HepG2 (cell line): Measurements from ENCODE around the gene CCDC83. TPM values are rescaled to one million over a fixed set of nuclear protein-coding genes. Genes with fewer than 3 reads are reported as not detected.
A peak's percentile ranks its signal among the peaks of the same experiment; 100 is the strongest.

Experiments used
- ATF3 ChIP-seq: sonication (generic); formaldehyde crosslinking; IDR thresholded peaks from 2 replicates; pipeline ENCODE4 v1.4.0; 2020; ENCODE audit warnings: missing genetic modification reagents
- CAMTA2 ChIP-seq: sonication (generic); formaldehyde crosslinking; IDR thresholded peaks from 2 replicates; pipeline ENCODE4 v1.4.0; 2020; ENCODE audit warnings: mild to moderate bottlenecking, missing genetic modification reagents, borderline replicate concordance
- FOXC1 ChIP-seq: sonication (generic); formaldehyde crosslinking; IDR thresholded peaks from 2 replicates; pipeline ENCODE4 v1.8.0; 2022; ENCODE audit warnings: mild to moderate bottlenecking, missing genetic modification reagents, borderline replicate concordance
- GTF2F1 ChIP-seq: fragments of 150-350 bp; IDR thresholded peaks from 2 replicates; pipeline ENCODE4 v1.6.1; 2014; ENCODE audit warnings: low read length
- HDAC1 ChIP-seq: sonication (generic); formaldehyde crosslinking; IDR thresholded peaks from 2 replicates; pipeline ENCODE4 v1.5.1; 2020; ENCODE audit warnings: mild to moderate bottlenecking, missing genetic modification reagents
- IRX3 ChIP-seq: sonication (generic); formaldehyde crosslinking; IDR thresholded peaks from 2 replicates; pipeline ENCODE4 v1.8.1; 2023; ENCODE audit warnings: mild to moderate bottlenecking, low read depth, missing genetic modification reagents, borderline replicate concordance
- KLF11 ChIP-seq: IDR thresholded peaks from 2 replicates; pipeline ENCODE4 v1.6.1; 2016; ENCODE audit warnings: missing compliant biosample characterization
- SOX6 ChIP-seq, 2 experiments: fragments of 450-650 bp in 1 of 2; sonication (generic) in 1 of 2; formaldehyde crosslinking in 1 of 2; IDR thresholded peaks; 2 replicates each; pipeline versions ENCODE4 v1.4.0 to v1.6.1; 2017 to 2020; ENCODE audit warnings: antibody characterized with exemption in 1 of 2, mild to moderate bottlenecking in 1 of 2, missing genetic modification reagents in 1 of 2
- TCF12 ChIP-seq, 2 experiments: fragments of 450-650 bp in 1 of 2; sonication (generic) in 1 of 2; formaldehyde crosslinking in 1 of 2; IDR thresholded peaks; 2 replicates each; pipeline versions ENCODE4 v1.6.1 to v1.8.0; 2017 to 2022; ENCODE audit warnings: antibody characterized with exemption in 1 of 2, mild to moderate bottlenecking in 1 of 2, missing genetic modification reagents in 1 of 2, moderate library complexity in 1 of 2
- TFE3 ChIP-seq: IDR thresholded peaks from 2 replicates; pipeline ENCODE4 v1.6.1; 2016
- THAP11 ChIP-seq: IDR thresholded peaks from 2 replicates; pipeline ENCODE4 v1.6.1; 2016; ENCODE audit warnings: missing biosample characterization, missing genetic modification reagents
- WIZ ChIP-seq: sonication (generic); formaldehyde crosslinking; IDR thresholded peaks from 2 replicates; pipeline ENCODE4 v1.5.1; 2020; ENCODE audit warnings: mild to moderate bottlenecking, missing genetic modification reagents
- ZBTB34 ChIP-seq: sonication (generic); formaldehyde crosslinking; IDR thresholded peaks from 2 replicates; pipeline ENCODE4 v1.8.0; 2022; ENCODE audit warnings: mild to moderate bottlenecking, missing genetic modification reagents
- ZFY ChIP-seq: sonication (generic); formaldehyde crosslinking; IDR thresholded peaks from 2 replicates; pipeline ENCODE4 v1.4.0; 2020; ENCODE audit warnings: missing genetic modification reagents
- ZNF138 ChIP-seq: sonication (generic); formaldehyde crosslinking; IDR thresholded peaks from 2 replicates; pipeline ENCODE4 v1.5.0; 2020; ENCODE audit warnings: mild to moderate bottlenecking, low read depth, missing genetic modification reagents
- ZNF17 ChIP-seq: sonication (generic); formaldehyde crosslinking; IDR thresholded peaks from 2 replicates; pipeline ENCODE4 v1.5.0; 2020; ENCODE audit warnings: mild to moderate bottlenecking, missing genetic modification reagents
- ZNF549 ChIP-seq: sonication (generic); formaldehyde crosslinking; IDR thresholded peaks from 2 replicates; pipeline ENCODE4 v1.5.0; 2020; ENCODE audit warnings: missing genetic modification reagents
- ZNF569 ChIP-seq: sonication (generic); formaldehyde crosslinking; IDR thresholded peaks from 2 replicates; pipeline ENCODE4 v1.5.0; 2020; ENCODE audit warnings: mild to moderate bottlenecking, missing genetic modification reagents, moderate library complexity, borderline replicate concordance
- polyA plus RNA-seq, 8 experiments: library from polyadenylated mRNA; depleted of rRNA in 3 of 8; stranded (reverse) in 7 of 8; unstranded in 1 of 8; fragments of >200 nt; fragmentation: Illumina TruSeq in 4 of 8; extraction: Trizol in 4 of 8; gene quantifications; 2 replicates each; pipeline versions ENCODE4 v1.2.1 to v1.2.3, GENCODE V29; 2011 to 2016; ENCODE audit warnings: low read depth in 4 of 8, missing spikeins in 1 of 8, mixed read lengths in 1 of 8; ENCODE audit not compliant: insufficient read depth in 1 of 8
- total RNA-seq, 5 experiments: library from RNA; depleted of rRNA; stranded (reverse); fragments of >200 nt; fragmentation: Illumina TruSeq; extraction: Trizol; gene quantifications; 2 replicates each; pipeline ENCODE4 v1.2.3, GENCODE V29; 2016; ENCODE audit warnings: low read depth in 1 of 5

Gene CCDC83
- total and polyA plus RNA-seq, 2 of the 13 experiments (the other 11 are each of a cell fraction or from before 2014, with no cell fraction given), result not detected

GRCh38 chr11:85810871-85811611 lies 44.1 kb upstream of the CCDC83 start, which contains the start of gene SYTL2 (continued):
- TF ChIP-seq ZBTB34 (CRISPR knock-in tag), result no peak
- TF ChIP-seq GTF2F1, result no peak
- TF ChIP-seq TFE3, result no peak
- no peak for TF ChIP-seq WIZ (CRISPR knock-in tag)
- TF ChIP-seq ZNF17 (CRISPR knock-in tag), result no peak
- TF ChIP-seq ZNF569 (CRISPR knock-in tag), result no peak
- TF ChIP-seq IRX3, result no peak
- no peak for TF ChIP-seq CAMTA2 (CRISPR knock-in tag)
- peak; percentile 18; the same call in 1 of the 2 replicates for TF ChIP-seq ZFY (CRISPR knock-in tag)
- peak; percentile 13; the same call in 1 of the 2 replicates for TF ChIP-seq ATF3 (CRISPR knock-in tag)
- TF ChIP-seq KLF11 (CRISPR knock-in tag), result no peak
- TF ChIP-seq HDAC1 (CRISPR knock-in tag), result no peak
- TF ChIP-seq SOX6 (IDR thresholded peaks at IDR 0.05), result no peak
- 0 out of 2 replicates have a peak, but pooled peaks have one; percentile 31 for TF ChIP-seq SOX6 (CRISPR knock-in tag; IDR thresholded peaks at IDR 0.05)
- no peak for TF ChIP-seq TCF12 (IDR thresholded peaks at IDR 0.05)
- no peak for TF ChIP-seq TCF12 (CRISPR knock-in tag; IDR thresholded peaks at IDR 0.05)
- TF ChIP-seq FOXC1 (CRISPR knock-in tag), result no peak
- no peak for TF ChIP-seq ZNF549 (CRISPR knock-in tag)
- TF ChIP-seq ZNF138, result no peak
- TF ChIP-seq THAP11 (CRISPR knock-in tag), result no peak
